Measurements from ENCODE around the gene MLEC.
A peak's percentile ranks its signal among the peaks of the same experiment; 100 is the strongest.

The MLEC gene

DNA sequence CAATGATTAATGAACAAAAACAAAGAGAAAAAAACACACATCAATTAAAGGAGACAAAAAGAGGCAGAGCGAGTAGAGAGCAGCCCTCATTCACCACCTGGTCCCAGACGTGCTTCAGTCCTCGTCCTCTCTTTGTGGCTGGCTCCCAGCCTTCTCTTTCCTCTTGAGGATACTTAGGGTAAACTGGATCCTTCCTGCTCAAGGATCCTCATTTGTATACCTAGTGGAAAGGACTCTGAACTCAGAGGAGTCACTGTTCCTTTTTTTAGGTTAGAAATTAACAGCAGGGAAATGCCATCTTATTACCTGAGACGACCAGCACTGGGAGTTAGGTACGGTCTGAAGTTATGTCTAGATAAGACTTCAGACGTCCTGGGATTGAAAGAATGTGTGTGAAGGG is 9.7 kb downstream of the MLEC start:
- DNase-seq = no peak

DNA sequence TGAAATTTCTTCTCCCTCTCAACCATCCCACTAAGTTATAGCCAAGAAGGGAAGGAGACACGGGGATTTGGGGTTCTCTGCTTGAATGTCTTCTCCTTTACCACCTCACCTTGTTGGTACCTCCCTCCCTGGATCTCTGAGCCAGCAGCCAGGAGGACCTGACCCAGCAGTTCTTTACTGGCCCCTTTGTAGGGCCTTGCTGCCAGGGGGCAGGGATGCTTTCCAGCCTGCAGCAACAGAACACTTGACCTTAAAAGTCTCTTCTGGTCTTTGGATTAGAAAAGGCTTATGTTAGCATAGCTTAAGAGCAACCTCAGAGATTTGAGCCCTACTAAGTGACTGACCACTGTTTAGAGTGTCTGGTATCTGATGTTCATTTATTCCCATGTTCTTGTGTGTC is 10.4 kb downstream of the MLEC start:
- DNase-seq = no peak

DNA sequence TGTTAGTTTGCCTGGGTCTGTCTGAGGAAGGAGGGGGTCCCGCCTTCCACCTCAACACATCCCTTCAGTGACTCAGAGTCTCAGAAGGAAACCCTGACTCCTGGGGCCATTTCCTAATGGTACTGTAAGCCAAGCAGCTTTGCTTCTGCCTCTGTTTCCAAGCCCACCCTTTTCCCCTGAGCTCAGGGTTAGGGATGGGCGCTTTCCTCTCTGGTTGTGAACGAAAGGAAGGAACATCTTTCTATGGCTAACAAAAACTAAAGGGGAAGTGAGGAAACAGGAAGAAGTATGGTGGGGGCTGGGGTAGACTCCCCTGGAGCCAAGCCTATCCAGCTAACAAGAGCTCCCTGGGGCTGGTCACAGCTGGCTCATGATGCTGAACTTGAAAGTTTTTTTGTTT is 11.7 kb downstream of the MLEC start:
- no peak for DNase-seq

DNA sequence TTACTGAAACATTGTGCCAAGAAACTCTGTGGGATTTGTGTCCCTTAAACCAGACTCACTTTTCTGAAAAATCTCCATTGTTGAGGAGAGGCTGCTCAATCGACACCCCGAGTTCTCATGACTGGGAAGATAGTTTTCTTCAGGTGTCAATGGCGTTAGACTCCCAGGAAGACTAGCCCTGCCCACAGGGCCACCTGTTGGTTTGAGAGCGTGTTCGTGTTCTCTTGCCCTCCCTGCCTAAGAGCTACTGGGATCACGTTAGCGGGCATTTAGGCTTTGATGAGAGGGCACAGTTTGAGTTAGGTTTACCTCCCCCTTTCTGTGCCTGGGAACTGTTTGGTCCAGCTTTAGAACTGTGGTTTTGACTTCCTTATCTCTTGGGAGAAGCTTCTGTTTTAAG is 12.6 kb downstream of the MLEC start:
- no peak for DNase-seq

DNA sequence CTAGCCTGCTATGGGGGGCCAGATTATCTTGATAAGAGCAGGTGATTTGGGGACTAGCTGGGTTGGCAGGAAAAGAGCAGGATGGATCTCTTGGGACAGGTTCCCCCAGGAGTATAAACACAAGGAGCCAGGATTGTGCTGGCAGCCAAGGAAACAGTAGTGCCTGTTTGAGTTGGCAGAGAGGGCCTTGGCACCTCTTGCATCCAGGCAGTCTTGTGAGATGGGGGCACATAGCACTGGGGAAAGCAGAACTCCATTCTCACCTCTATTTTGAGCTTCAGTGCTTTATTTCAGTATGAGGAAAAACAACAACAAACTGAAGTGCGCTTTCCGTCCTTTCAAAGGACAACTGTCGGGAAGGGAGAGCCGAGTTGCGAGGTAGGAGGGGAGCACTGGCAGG is 13.9 kb downstream of the MLEC start:
- DNase-seq = no peak

DNA sequence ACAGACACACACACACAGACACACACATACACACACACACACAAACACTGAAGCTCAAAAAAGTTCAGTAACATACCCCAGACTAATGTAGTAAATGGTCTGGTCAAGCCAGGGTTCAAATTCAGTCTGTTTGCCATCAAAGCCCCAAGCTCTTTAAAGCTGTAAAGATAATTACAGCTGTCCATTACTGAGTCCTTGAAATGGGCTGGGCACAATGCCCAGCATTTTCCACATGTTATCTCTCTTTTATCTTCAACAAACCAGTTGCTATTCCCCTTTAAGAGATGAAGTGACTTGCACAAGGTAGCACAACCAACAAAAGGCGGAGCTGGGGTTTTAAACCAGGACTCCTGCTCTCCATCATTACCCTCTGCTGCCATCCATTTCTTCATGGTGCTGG is 15.7 kb downstream of the MLEC start:
- DNase-seq = no peak

DNA sequence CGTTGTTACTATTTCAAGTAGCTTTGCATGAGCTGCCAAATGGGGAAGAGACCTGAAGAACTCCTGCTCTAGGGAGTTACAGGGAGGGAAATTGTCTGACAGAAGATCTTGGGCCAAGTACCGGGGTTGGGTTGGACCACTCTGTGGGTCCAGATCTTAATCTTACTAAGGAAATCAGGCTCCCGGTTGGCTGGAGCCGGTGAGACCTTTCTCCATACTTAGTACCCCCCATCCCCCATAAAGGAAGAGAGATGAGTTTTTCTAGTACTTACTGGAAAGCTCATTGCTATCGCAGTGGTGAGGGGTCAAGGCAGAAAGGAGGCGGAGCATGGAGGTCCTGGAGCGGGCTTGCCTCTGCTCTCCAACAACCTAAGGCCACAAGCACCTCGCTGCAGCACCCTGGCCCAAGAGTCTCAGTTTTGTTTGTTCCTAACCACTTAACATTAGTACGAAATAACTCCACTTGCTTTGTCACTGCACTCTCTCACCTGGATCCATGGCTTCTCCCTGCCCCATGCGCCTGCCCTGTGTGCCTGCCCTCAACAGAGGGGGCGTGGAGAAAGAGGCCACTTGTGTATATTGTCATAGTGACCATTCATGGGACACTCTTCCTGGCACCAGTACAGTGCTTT is 16.5 kb downstream of the MLEC start:
- no peak for DNase-seq

DNA sequence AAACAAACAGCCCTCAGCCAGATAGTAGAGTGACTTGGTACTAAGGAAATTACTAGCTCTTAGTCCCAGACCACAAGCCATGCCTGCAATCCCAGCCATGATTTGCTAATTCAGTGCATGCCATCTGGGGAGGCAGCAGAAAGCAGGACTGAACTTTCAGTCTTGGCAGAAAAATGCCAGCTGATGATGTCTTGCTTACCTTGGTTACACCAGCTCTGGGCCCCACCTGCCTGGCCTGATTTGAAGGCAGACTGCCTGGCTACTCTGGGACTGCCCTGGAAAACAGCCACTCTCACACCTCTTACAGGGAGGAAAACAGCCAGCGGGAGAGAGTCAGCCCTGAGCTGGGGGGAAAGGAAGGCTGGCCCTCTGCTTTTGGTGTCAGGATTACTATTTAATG is 18.7 kb downstream of the MLEC start:
- DNase-seq = no peak

DNA sequence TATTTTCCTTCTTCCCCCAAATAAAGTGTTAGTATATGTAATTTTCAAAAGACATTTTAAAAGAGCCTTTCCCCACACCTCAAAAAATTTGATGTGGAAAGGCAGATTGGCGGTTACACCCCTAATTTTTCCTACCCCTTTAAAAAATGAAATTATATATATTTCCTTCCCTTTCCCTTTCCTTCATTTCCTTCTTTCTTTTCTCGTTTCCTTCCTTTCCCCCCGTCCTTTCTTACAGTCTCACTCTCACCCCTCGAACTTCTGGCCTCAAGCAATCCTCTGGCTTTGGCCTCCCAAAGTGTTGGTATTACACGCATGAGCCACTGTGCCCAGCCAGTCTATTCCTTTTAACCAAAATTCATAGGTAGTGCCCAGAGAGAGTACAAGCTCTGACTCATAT is 19.1 kb downstream of the MLEC start:
- DNase-seq = no peak

DNA sequence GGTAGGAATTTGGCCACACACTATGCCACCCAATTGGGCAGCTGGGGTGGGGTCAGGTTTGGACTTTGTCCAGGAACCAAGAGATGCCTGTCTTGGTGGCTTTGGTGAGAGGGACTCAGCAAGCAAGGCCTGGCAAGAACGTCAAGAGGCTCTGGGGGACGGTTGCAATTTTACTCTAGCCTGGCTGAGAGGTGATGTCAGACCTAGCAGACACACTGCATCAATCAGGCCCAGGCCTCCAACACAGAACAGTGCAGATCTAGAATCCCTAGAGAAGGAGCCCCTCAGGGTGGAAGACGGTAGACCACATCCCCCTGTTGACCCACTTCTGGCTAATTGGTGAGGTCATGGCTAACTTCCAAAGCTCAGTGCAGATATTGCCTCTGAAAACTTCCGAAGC is 21.7 kb downstream of the MLEC start:
- no peak for DNase-seq

DNA sequence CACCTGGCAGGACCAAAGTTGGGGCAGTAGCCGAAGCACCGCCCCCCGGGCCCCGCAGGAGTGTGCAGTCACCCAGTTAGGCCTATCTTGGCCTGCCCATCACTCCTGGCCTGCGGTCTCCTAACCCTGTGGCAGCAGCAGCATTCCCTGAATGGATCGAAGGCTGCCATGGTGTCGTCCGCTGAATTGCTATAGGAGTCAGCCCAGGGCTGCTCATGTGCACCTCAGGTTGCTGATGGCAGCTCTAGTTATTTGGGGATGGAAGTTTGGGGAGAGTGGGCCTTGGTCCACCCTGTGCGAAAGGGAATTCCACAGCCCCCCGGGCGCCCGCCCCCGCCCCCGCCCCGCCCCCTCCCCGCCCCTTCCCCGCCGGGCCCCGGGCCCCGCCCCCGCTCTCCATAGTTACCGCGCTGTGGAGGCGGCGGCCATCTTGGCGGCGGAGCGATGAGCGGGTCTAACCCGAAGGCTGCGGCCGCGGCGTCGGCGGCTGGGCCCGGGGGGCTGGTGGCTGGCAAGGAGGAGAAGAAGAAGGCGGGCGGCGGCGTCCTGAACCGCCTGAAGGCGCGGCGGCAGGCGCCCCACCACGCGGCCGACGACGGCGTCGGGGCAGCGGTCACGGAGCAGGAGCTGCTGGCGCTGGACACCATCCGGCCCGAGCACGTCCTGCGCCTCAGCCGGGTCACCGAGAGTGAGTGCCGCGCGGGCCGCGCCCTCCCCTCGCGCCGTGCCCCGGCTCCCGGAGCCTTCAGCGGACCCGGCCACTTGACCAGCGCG is 23.3 kb downstream of the MLEC start, which contains the start of gene UNC119B:
TSS of gene UNC119B (plus strand) at position 428 of the 774 bp plus-strand sequence. CDS start at position 445, 17 bp downstream.
- peak; percentile 73 for DNase-seq

DNA sequence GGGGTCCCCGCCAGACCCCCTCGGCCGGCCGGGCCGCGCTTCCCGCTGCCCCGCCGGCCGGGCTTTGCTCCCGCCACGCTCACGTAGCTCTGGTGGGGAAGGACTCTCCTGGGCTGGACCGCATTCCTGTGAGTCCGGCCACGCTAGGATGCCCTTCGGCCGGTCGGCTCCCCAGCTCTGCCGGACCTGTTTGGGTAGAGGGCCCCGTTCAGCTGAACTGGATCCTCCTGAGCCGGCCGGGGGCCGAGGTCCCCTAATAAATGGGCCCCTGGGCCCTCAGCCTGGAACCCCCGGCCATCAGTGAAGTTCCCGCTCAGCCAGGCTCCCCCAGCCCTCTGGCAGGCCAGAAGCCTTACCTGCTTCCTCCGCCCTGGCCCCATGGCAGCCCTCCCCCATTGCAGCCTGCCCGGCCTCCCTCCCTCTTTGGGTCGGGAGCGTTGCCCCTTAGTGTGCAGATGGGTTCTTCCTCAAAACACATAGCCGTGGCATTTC is 23.9 kb downstream of the MLEC start:
- DNase-seq = peak; percentile 5

DNA sequence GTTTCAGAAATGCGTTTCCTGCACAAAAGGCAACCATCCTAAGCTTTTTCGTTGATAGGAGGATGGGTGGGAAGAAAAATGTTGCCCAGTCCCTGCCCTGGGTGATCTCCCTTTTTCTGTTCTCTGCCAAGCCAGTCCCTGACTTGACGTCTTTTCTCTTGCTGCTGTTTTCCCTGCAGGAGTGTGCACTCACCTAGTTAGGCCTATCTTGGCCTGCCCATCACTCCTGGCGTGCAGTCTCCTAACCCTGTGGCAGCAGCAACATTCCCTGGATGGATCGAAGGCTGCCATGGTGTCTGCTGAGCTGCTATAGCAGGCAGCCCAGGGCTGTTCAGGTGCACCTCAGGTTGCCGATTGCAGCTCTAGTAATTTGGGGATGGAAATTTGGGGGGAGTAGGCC is 24.5 kb downstream of the MLEC start:
- DNase-seq = no peak

DNA sequence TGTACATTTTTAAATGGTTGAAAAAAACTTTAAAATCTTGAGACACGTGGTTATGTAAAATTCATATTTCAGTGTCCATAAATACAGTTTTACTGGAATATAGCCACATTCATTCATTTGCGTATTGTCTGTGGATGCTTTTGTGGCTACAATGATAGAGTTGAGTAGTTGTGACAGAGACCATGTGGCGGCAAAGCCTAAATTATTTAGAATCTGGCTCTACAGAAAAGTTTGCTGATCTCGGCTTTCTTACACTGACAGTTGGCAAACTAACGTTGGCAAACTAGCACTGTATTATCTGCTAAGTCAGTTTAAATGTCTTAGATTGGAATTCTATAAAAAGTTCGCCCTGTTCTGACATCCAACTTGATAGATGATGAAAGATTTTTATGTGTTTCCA is 25.7 kb downstream of the MLEC start:
- no peak for DNase-seq

DNA sequence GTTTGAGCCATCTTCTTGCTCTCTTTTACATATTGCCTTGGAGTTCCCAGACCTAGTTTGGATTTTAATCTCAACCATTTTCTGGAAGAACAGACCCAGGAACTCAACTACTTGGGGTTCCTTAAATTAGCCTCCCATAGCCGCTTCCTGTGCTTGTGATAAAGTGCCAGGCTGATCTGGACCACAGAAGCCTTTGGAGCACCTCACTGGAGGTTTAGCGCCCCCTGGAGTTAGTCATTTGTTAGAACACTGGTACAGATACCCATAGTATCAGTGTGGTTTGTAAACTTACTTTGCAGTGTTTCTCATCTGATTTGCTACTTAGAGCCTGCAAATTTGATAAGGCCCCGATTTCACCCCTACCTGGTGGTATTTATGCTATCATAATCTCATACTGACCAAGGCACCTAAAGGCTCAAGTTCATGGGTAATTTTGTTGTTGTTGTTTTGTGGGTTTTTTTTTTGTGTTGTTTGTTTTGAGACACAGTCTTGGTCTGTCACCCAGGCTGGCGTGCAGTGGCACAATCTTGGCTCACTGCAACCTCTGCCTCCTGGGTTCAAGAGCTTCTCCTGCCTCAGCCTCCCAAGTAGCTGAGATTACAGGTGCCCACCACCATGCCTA is 27.0 kb downstream of the MLEC start:
- DNase-seq = peak; percentile 64

DNA sequence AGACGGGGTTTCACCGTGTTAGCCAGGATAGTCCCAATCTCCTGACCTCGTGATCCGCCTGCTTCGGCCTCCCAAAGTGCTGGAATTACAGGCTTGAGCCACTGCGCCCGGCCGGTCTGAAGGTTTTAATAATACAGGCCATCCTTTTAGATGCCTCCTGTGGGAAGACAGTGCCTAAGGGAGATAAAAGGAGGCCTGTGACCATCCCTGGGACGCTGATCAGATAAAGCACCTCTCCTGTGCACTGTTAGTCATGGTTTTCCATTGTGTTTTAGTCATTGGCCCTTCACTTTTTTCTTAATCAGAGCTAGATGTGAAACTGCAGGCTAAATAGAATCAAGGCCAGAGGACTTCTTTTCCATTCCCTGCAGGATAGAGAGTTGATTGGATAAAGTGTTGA is 31.1 kb downstream of the MLEC start:
- no peak for DNase-seq

DNA sequence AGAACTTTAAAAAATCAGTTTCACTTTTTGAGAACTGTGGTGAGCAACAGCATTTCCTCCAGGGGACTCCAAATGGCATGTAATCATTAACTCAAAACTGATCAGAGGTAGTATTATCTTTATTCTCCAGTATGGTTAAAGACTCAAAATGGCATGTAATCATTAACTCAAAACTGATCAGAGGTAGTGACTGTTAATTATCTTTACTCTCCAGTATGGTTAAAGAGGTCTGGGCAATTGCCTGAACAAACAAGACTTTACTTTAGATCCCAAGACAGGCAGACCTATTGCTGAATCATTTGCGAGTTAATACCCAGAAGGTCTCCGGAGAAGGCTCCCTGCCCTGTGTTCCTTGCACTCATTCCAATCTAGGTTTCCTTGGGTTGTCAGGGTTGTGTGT is 32.1 kb downstream of the MLEC start:
- DNase-seq = no peak

DNA sequence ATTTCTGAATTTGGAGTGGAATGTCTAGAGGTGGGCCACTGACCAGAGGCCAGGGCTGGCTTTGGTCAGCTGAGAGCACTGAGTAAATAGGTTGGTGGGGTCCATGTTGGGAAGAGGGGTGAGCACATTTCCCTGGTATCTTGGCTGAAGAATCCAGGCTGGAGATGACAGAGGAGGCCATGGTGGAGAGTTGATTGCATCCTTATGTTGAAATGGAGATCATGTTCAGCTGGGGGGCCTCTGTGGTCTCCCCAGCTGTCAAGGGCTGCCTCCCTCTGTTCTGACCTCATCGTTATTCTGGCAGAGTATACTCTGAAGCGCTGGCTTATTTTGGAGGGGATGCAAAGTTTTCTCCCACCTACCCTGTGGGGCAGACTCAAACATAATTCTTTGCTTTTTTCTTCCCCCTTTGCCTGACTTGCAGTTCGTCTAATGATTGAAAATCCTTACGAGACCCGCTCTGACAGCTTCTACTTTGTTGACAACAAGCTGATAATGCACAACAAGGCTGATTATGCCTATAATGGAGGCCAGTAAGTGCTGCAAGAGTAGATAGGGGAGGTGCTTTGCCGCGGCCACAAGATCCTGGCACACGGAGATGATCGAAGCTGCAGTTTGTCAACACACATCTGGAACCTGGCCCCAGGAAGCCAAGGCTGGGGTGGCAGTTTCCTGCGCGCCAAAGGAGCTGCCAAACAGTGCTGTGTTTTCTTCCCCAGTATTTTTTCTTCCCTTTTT is 32.7 kb downstream of the MLEC start:
- no peak for DNase-seq

DNA sequence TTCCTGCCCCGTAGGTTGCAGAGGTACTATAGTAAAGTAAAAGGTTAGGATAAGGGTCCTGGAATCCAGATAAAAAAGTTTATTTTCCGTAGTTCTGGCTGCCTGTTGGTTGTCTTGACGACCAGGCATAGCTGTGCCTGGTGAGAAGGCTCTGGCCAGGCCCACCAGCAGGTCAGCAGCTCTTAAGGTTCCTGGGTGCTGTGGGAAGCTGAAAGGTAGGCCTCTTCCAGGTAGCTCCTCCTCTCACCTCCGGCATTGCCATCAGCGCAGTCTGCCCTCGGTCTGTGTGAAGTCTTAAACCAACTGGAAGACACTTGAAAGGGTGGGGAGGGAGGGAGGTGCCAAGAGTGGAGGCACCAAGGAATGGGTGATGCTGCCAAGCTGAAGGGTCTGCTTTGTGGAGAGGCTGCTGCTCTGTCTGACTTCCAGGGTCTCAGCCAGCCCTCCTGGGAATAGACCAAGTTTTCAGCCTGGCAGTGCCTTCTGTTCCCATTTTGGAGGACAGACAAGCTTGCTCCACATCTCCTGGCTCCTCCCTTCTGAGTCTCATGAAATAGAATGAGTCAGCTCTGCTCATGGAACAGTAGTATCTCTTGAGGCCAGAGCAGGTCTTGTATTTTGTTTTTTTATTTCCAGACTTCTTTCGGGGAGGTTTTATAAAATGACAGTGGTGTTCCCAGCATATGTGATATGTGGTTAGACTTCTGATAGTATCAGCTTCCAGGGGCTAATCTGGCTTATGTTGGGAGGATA is 33.5 kb downstream of the MLEC start:
- no peak for DNase-seq

DNA sequence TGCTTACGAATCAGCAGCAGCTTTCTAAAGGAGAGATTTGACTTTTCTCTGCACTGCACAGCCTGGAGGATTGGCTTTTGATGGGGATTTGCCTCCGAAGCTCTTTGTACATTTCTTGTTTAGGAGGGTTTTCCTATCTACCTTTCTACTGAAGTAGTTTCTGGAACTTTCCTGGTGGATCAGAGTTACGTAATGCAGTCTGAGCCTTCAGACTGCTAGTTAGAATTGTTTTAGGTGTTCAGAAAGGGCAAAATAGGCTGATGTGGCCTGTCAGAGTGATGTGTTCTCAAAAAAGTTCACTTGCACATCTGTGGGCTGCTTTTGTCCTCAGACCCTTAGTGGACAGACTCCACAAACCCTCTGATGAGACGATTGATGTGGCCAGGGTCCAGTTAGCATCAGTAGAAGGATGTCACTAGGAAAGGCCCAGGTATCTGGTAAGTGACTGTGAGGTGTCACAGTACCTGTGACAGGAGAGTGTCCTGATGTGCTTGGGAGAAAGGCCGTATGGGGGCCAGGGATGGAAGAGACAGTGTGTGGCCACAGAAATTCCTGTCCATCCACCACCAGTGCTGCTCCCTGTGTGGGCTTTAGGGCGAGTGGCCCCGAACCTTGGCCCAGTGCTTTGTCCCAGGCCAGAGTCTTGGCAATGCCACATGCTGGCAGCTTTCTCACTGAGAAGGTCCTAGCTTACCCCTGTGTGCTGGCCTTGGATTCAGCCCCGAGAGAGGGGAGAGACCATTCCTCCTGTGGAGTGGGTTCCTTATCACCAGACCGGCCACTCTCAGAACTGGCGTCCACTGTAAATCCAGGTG is 34.2 kb downstream of the MLEC start:
- no peak for DNase-seq

DNA sequence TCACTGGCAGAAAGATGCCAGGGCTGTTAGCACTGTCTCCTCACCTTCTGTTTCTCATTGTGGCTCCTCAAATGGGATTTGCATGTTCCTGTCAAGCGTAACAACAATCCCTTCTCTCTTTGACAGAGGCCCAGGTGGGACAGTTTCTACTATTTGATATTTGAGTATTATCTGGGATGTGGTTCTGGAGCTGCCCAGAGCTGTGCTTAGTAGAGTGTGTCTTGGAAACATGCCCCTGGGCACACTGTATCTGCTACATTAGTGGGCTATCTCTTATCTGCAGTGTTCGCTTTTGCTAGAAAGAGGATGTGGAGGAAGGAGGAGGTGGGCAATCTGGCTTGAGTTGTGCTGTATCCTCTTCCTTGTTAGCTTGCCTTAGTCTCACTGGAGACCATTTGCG is 34.9 kb downstream of the MLEC start:
- no peak for DNase-seq

DNA sequence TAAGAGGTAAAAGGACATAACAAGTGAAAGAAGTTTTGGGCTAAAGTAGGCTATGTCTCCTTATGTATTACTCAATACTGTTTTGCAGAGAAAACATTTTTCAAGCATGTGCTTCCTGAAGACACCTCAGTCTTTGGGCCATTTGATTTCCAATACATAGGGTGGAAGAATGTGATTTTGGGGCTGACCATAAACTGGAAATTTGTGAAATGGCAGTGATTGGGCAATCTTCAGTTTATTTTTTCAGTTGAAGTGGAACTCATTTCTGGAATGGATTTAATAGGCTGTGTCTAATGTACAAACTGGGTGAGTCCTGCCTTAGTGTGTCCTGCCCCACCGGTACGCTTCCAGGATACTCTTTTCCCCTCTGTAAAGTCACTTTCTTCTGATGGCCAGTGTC is 35.8 kb downstream of the MLEC start:
- no peak for DNase-seq
